ENCODE results near the gene ARFGEF3.
"Not testable (repeated sequence)": the region's sequence is repeated elsewhere in the genome, so short reads cannot be mapped to it uniquely, and the experiment has no call there.

The ARFGEF3 gene

DNA sequence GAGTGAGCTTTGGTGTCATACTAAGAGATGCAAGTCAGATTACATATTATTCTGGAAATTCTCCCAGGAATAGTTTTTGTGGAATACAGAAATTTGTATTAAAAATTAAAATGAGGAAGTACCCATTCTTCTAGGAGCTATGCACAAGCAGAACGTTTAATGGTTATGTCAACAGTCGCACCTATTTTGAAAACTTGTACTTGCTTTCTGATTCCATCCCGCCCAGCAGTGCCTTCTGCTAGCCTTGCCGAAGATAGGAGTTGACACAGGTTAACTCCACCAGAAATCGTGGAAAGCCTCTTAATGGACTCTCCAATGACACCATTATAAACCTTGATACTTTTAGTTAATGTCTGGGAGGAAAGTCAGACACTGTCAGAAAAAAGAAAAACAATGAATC, 49.9 kb downstream of the ARFGEF3 start:
- no peak for DNase-seq

DNA sequence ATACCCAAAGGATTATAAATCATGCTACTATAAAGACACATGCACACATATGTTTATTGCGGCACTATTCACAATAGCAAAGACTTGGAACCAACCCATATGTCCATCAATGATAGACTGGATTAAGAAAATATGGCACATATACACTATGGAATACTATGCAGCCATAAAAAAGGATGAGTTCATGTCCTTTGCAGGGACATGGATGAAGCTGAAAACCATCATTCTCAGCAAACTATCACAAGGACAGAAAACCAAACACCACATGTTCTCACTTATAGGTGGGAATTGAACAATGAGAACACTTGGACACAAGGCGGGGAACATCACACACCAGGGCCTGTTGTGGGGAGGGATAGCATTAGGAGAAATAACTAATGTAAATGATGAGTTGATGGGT, 50.8 kb downstream of the ARFGEF3 start:
- DNase-seq: not testable (repeated sequence)

DNA sequence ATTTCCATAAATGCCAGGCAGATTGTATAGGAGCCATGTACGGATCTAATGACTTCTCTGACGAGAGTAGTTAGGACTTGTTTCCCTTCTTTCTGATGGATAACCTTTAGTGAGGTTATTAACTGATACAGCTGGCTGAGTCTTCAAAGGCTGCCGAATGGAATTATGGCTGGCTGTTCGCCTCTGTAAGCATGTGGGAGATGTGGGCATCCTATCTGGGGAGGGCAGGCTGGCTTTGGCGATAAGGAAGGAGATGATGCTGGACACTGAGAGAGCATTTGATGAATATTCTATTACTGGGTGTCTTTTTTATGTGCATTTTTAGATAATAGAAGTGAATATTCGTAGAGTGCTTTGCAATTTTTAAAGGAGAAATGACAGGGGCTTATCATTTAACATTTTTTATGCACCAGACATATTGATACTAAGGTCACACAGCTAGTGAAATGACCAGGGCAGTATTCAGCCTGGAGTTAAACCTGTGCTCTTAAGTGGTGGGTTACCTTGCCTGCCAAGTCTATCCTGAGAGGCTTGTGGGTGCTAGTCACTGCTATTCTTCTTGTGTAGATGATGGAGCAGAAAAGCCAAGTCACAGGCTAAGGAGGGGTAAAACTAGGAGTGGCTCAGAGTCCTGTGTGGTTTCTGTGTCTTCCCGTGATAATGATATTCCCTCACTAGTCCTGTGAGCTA, 53.5 kb downstream of the ARFGEF3 start:
- DNase-seq: no peak

DNA sequence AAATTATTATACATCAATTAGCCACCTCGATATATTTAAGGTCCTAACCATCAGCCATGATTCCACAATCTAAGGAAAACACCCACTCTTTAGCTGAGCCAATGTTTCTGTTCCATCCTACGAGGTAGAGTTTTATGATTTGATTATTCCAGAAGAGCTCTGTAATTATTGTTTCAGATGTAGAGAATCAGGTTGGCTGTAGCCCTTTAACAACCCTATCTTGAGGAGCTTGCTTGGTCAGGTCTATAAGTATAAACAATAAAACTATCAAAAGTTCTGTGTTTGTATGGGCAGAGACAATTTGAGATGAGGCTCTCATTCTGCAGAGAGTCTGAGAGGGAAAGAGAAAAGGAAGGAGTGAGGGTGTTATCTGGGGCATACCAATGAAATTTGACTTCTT, 56.7 kb downstream of the ARFGEF3 start, which contains the start of gene PBOV1:
Gene PBOV1 (minus strand): TSS at position 43 of the 400 bp plus-strand sequence. CDS start 96 bp downstream, outside the sequence.
- no peak for DNase-seq

DNA sequence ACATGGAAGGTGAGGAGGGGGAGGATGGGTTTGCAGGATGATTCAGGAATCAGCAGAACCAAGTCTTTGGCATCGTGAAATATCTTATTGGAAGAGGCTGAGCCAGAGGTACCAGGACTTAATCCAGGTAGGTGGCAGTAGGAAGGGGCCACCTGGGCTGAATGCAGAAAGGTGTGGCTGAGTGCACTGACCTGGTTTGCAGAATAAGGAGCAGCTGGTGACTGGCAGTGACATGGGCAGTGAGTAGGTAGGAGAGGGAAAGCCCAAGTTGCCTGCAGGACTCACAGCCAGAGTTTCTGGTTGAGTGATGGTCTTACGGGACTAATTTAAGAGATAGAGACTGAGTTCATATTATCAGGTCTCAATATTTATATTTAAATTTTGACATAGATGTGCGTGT, 57.7 kb downstream of the ARFGEF3 start:
- DNase-seq: no peak

DNA sequence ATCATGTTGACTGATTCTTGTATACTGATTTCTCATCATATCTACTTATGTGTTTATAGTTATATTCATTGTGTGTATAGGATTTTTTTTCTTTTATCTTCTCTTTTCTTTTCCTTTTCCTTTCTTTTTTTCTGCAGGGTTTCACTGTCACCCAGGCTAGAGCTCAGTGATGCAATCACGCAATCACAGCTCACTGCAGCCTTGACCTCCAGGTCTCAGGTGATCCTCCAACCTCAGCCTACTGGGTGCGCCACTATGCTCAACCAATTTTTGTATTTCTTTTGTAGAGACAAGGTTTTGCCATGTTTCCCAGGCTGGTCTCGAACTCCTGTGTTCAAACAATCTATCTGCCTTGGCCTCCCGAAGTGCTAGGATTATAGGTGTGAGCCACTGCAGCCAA, 58.2 kb downstream of the ARFGEF3 start:
- no peak for DNase-seq

DNA sequence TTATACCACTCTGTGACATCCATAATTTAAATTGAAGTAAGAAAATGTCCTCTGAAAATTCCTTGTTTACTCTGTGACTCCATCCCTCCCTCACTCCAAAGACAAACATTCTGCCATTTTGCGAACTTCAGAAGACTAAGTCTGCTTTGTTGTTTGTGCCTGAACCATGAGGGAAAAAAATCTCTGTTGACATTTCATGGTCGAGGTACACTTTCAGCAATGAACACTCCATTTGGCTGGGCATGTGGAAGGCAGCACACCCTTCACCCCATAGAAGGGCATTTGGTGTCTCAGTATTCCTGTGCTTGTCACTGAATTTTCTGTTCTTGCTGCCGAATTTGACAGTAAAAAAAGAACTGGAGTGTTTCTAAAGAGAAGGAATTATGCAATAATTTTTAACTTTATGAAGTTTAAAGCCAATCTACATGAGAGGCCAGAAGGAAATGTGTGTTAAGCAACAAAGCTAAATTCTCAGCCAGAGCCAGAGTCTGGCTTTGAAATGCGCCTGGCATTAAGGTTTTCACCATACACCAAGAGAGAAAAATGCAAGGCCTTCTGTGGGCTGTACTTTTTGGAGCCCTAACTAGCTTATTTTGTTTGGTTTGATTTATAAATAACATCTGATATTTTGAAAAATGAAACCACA, 61.3 kb downstream of the ARFGEF3 start:
- DNase-seq: no peak

DNA sequence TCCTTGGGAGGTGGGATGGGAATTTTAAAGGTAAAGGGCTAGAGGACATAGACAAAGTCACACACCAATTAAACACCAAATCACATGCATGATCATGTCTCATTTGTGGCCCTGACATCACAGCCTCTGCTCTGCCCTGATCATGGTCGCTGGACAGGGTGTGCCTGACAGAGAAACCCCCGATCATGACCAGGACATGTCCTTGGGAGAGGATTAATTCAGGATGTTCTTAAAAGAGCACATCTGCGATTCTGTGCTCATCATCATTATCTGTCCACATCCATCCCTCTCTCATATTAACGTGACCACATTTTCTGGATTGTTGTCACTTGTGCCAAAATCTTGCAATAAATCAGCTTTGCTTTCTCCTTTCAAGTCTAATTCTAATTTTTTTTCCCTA, 64.2 kb downstream of the ARFGEF3 start:
- DNase-seq: no peak

DNA sequence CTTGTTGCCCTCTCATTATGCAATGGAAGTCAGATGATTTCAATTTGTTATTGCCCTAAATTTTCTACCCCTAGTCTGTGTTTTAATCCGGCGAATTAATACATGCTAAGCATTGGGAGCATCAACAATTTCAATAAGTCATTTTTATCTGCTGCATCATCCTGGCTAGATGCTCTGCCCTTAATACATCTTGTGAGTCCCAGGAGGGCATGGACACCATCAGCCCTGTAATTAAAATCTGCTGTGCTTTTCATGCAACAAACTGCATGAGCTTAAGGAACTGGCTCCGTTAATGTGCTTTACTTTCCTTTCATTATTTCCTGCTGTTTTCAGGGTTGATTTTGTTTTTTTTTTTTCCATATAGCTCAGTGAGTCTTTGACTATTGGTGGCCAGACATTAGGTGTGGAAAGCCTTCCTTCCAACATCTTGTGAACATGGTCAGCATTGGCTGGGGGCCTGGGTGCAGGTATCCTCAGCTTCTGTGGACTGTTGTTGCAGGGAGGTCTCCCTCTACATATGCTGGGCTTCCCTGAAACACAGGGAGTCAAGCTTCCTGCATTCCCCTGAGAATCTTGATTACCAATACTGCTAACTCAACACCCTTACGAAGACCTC, 65.1 kb downstream of the ARFGEF3 start:
- no peak for DNase-seq

DNA sequence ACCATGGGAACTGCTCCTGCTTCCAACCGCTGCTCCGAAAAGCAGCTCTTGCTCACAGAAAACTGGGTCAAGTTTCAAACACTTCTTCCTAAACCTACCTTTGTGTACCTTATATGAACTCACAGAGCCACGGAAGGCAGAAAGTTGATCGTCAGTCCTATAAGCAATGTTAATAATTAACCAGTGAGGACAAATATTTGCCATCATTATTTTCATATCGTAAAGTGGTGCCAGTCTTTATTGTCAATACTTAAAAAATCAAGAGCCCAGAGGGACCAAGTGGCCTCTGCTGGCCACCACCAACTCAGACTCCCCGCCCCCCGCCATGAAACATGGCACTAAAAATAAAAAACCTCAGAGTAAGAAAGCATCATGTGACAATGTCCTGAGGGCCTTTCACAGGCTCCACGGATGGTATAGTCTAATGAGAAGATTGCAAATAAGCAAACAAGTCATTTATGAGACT, 65.6 kb downstream of the ARFGEF3 start:
- DNase-seq: no peak

DNA sequence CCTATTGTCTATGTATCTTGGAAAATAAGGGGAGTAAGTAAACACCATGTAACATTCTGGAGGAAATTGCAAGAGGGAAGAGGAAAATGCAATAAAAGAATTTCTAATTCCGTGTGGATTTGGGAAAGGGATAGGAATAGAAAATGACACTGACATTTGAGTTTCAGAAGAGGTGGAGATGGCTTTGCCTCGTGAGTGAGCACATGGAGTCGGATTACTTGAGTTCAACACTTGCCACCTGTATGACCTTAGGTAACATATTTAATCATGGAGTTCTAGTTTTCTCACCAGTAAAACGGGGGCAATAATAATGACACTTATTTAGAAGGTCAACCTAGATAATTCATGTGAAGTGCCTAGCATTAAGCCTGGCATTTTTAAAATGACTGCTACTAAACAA, 67.3 kb downstream of the ARFGEF3 start:
- no peak for DNase-seq

DNA sequence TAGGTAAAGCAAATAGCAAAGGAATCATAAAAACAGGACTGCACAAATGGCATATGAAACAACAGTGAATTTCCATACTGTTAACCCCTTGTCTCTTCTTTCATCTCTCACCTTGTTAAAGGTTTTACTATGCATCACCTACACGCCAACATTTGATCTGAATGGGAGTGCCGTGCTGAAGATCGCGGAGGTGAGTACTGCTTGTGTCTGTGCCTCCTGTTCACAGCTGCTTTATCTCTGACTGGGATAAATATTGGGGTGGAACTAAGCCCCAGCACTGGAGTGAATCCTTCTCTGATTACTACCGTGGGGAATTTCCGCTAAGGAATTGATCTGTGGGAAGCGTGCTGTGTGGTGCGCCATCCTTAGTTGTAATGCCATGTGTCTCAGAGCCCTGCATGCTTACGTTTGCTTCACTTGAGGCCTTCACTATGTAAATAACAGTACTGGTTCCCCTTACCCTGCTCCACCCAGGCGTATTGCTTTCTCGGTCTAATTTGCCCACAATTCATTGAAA, 68.0 kb downstream of the ARFGEF3 start:
- no peak for DNase-seq

DNA sequence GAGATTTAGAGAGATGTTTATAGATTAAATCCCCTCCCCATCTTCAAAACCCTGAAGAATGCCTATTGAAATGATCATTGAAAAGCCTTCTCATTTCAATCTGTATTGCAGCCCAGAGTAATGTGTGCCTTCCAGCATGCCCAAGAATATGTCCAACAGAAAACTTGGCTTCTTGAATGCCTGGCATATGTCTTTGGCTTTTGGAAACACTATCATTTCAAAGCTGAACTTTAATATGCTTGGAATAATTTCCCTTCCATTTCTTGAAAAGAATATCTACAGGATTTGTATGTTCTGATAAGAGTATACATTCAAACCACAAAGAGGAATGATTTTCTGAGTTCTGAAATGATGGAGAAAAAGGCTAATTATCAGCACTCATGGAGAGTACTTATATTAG, 68.5 kb downstream of the ARFGEF3 start:
- DNase-seq: no peak

DNA sequence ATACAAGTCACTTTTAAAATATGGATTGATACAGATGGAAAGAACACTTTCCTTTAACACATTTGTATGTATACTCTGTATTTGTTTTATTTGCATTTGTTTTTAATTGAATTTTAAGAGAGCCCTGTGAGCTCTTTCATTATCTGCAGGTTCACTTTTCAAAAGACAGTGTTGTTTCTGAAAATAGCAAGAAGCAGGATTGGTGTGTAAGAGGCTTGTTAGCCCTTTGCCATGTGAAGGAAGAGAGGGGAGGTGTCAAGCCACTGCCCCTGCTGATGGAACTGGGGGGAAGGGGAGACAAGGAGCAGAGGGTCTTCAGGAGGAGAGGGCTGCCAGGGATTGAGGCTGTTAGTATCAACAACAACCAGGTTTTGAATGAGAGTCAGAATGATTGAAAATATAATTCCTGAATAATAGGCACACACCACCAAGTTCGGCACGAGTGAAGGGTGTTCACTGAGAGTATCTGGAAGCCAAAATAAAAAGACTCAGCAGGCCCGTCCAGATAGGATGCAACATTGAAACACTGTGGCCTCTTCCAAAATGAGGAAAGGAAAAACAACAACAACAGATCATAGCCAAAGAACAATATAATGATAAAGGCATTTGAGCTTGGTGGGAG, 69.1 kb downstream of the ARFGEF3 start:
- DNase-seq: no peak

DNA sequence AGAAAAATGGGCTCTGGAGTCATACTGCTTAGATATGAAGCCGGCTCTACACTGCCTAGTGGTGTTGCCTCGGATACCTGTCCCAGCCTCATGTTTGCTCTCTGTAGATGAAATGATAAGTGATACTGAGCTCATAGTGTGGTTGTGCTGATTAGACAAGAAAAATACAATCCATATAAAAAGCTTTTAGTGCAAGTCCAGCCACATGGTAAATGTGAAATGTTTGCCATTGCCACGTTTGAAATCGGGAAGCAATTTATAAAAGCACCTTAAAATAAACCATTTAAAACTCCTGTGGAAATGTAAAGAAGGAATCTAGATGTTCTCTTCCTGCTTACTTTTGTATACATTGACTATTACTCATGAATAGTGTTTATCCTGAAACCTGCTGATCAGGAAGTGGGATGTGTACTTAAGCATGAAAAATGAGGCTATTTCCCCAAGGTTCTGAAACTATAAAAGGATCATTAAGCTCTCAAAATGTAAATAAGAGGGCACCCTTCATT, 69.7 kb downstream of the ARFGEF3 start:
- DNase-seq: peak; percentile 68

DNA sequence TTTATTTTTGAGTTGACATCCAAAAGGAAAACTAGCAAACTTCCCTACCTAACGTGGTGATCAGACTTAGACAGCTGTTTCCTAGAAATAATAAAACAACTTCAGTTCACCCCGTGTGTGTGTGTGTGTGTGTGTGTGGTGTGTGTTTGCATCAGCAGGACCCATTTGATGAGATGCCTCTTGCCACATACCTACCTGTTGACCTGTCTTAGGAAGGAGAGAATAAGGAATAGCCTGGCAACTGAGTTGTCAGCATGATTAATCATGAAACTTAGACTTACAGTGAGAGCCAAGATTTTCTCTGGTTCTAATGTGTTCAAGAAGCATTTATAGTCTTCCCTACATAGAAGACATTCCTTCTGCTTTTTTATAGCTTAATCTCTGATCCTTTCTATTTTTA, 72.6 kb downstream of the ARFGEF3 start:
- no peak for DNase-seq

DNA sequence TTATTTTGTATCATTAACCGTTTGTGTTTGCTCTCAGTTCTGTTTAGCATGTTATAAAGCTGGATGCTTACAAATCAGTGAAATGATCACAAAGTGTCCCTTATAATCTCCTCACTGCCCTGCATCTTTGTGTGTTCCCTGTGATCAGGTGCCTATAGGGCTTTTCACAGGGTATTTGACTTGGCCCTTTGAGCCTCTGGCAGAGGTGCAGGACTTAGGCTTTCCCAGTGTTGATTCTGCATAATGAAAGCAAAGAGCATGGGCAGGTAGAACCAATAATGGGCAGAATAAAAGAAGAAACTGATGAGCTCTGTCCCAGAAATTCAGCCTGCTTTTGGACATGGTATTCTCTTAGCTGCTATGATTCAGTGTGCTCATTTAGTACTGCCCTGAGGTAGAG, 73.5 kb downstream of the ARFGEF3 start:
- DNase-seq: no peak

DNA sequence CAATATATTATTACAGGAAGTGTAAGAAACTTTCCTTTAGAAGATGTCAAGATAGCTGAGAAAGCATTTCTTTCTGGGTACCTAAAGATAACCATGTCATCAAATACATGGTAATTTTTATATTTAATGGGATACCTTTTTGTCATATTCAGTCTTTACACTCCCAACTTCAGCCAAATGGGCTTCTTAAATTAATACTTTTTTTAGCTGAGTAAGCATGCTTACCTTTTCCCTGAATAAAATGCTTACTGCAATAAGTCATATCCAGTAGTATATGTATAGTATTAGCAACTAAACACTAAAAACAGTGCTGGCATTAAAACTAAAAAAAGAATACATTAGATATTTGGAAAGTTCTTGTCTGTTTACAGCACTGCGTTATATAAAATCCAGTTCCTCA, 74.0 kb downstream of the ARFGEF3 start:
- DNase-seq: no peak

DNA sequence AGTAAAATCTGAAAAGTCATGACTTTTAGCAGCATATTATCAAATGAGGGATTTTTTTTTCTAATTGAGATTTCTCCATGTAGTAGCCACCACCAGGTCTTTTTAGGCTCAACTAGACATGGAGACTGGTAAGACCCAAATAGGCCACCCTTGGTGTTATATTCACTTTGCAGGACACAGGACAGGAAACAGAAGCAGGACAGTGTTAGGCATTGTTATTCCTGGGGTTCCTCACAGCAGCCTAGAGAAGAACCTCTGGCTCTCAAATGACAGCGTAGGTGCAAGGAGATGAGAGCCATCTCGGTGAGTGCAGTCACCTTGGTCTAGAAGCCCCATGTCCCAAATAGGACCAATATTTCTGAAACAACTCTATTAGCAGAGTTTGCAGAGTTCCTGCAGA, 75.7 kb downstream of the ARFGEF3 start:
- no peak for DNase-seq

DNA sequence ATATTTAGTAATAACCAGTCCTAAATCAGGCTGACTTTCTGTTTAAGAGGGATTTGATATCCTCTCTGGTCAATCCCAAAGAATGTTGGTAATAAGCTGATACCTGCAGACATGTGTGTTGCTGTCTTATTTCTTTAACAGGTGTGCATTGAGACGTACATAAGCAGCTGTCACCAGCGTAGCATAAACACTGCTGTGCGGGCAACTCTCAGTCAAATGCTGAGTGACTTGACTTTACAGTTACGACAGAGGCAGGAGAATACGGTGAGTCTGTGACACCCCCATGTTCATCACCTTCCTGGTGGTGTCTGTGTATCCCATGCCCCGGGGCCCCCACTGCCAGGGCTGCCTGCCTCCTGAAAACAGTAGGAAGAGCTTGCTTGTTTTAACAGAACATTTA, 76.6 kb downstream of the ARFGEF3 start:
- no peak for DNase-seq

DNA sequence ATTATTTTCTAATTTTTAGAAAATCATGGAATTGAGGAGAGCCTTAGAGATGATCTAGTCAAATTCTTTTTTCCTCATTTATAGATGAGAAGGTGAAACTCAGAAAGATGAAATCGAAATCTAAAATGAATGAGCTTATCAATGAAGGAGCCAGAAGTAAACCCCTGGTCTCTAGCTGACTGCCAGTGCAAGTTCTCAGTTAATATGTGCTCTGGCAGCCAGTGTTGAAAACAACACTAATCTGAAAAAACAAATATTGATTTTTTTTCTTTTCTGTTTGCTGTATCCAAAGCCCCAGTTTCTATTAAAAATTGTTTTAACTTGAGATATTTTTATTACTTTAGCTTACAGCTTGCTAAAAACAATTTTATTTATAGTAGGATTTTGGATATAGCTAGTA, 78.0 kb downstream of the ARFGEF3 start:
- DNase-seq: no peak

DNA sequence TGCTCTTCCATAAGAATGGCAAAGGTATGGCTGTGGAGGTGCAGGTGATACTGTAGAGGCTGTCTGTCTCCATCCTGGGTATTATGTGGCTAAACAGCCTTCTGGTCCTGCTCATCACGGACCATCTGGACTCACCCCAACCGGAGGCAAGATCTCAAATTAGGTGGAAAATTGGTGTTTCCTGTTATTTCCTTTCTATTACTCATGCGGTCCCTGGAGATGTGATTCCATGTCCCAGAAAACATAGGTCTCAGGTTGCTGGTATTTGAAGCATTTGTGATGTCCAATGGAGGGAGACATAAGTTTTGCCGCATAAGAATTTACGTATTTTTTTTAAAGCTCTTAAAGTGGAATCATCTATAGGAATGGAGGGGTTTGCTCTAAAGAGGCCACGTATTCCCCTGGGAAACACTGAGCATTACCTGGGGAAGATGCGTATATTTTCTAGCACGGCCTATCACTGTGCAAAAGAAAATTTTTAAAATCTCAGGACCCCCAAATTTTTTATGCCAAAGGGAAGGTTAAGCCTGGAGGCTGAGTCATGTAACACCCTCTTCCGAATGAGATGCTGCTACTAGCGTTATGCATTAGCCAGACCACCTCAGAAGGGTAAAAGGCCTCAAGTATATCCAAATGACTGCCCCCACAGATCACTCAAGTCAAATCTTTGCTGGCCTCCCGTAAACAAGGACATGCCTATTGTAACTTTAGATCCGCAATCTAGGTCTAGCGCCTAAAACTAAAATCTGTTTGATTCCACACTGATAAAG, 78.9 kb downstream of the ARFGEF3 start:
- no peak for DNase-seq

DNA sequence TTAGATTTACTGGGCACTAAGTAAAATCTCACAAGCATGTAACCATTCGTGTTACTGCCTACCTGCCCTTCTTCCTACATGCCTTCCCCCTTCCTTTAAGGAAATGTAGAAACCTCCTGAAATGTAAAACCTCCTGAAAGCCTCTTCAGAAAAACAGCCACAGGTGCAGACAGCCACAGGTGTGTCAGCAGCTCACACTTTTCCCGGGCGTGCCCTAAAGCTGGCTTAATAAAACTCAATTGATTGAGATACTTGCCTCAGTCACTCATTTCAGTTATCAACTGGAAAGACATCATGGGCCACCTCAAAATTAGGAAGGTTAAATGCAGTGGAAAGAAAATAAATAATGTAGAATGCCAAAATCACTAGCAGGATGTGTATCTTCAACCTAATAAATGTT, 79.6 kb downstream of the ARFGEF3 start:
- DNase-seq: no peak

All from NCI-H1105 (cell line).